Measurements from ENCODE around the gene GHRHR.

GRCh38 chr7:30935569-30935877 lies 28.2 kb upstream of the GHRHR start:
- TF ChIP-seq, protein P1, sequence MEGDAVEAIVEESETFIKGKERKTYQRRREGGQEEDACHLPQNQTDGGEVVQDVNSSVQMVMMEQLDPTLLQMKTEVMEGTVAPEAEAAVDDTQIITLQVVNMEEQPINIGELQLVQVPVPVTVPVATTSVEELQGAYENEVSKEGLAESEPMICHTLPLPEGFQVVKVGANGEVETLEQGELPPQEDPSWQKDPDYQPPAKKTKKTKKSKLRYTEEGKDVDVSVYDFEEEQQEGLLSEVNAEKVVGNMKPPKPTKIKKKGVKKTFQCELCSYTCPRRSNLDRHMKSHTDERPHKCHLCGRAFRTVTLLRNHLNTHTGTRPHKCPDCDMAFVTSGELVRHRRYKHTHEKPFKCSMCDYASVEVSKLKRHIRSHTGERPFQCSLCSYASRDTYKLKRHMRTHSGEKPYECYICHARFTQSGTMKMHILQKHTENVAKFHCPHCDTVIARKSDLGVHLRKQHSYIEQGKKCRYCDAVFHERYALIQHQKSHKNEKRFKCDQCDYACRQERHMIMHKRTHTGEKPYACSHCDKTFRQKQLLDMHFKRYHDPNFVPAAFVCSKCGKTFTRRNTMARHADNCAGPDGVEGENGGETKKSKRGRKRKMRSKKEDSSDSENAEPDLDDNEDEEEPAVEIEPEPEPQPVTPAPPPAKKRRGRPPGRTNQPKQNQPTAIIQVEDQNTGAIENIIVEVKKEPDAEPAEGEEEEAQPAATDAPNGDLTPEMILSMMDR (IDR thresholded peaks at IDR 0.05; ENCODE audit: insufficient read depth, low read length) = no peak
- TF ChIP-seq SPI1 (IDR thresholded peaks at IDR 0.05; ENCODE audit: borderline replicate concordance, low read depth) = no peak
